H1 (cell line): ENCODE measurements around the gene VSTM4.

Experiments
- POLR2A ChIP-seq, 2 experiments: IDR thresholded peaks; 1 replicate in 1 of 2; 2 replicates in 1 of 2; pipeline ENCODE4 v1.6.1; 2011; ENCODE audit warnings: low read depth in 2 of 2, low read length in 2 of 2, mild to moderate bottlenecking in 2 of 2; ENCODE audit errors: control extremely low read depth in 1 of 2
- SAP30 ChIP-seq: fragments of 300-600 bp; sonication (generic); IDR thresholded peaks from 2 replicates; pipeline ENCODE4 v1.7.1; 2012; ENCODE audit warnings: low read length, moderate library complexity, mild to moderate bottlenecking, inconsistent platforms; ENCODE audit not compliant: insufficient read depth, insufficient replicate concordance

GRCh38 chr10:49161411-49161997 is 46.2 kb upstream of the VSTM4 start:
- no peak for TF ChIP-seq POLR2A (IDR thresholded peaks at IDR 0.05; ENCODE audit: control extremely low read depth in 1 of 2, low read depth in 2 of 2, low read length in 2 of 2)
- TF ChIP-seq SAP30, result no peak
